ENCODE results near the gene ZDHHC21. TPM values are rescaled to one million over a fixed set of nuclear protein-coding genes. Genes with fewer than 3 reads are reported as not detected.

ZDHHC21 gene, protein sequence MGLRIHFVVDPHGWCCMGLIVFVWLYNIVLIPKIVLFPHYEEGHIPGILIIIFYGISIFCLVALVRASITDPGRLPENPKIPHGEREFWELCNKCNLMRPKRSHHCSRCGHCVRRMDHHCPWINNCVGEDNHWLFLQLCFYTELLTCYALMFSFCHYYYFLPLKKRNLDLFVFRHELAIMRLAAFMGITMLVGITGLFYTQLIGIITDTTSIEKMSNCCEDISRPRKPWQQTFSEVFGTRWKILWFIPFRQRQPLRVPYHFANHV
- total RNA-seq (2014; rRNA removed; shearing (Covaris generic)) (9.9 and 13.5 TPM in 2 replicates), polyA plus RNA-seq (2016; fragmentation: Nextera tagmentation; extraction: Ambion mirVana) (3.3 and 4.0 TPM in 2 replicates)
- long read RNA-seq: 0 reads

DNA sequence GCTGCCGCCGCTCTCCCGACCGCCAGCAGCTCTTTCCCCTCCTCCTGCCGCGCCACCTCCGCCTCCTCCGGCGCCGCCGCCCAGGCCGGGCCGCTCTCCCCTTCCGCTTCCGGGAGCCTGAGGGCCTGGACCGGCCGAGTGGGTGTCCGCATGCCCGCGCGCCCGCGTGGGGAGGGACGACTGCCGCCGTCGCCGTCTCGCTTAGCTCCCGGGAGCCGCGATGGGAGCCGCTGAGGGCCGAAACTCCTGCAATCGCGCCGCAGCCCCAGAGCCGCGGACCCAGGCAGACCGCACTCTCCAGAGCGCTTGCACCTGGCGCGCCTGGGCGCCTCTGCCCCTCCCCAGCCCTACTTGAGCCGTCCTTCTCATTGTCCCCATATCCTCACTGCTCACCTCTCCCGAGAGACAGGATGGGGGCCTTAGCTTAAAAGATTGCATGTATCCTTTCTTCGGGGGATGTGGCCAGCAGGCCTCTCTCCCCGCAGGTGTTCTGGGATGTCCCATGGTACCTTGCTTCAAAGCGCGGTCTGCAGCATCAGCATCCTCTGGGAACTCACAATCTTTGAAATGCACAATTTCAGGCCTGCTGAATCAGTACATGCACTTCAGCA is at the start of gene ZDHHC21:
TSS of gene ZDHHC21 (minus strand) at position 182 of the 611 bp plus-strand sequence. CDS start 19,092 bp downstream, outside the sequence.
- Mint-ChIP-seq H3K27me3 (ENCODE audit: insufficient read depth, low read depth, poor library complexity) (peaks cover 7% of the 10 kb centered on the region), H3K9me3 (no peaks in the 10 kb centered on the region), H3K4me1 (peaks cover 21% of the 10 kb centered on the region), H3K27ac (peak within 1 kb of the TSS; percentile 88), H3K36me3 (ENCODE audit: low read depth) (peaks cover 15% of the 10 kb centered on the region), H3K4me3 (peak within 1 kb of the TSS; percentile 95)
- Histone ChIP-seq H3K27me3 (ENCODE audit: insufficient read depth) (peaks cover 5% of the 10 kb centered on the region; the same call in 1 of the 2 replicates), H3K79me2 (replicated peaks; ENCODE audit: insufficient read depth) (peaks cover 20% of the 10 kb centered on the region), H3F3A (replicated peaks; ENCODE audit: low read depth) (0 out of 2 replicates have a peak, but pooled peaks cover 3% of the 10 kb centered on the region), H3K4me2 (peak within 1 kb of the TSS; percentile 92), H3K36me3 (ENCODE audit: insufficient read depth) (no peaks in the 10 kb centered on the region), H3K4me3 (peak within 1 kb of the TSS; percentile 82), H3K9me2 (ENCODE audit: insufficient read depth) (no peaks in the 10 kb centered on the region), H3K4me1 (ENCODE audit: insufficient read depth) (peaks cover 12% of the 10 kb centered on the region; the same call in 1 of the 2 replicates), H4K20me1 (replicated peaks; ENCODE audit: insufficient read depth) (no peaks in the 10 kb centered on the region), H2AFZ (peak within 1 kb of the TSS; percentile 99), H3K27ac (ENCODE audit: low read depth) (peak within 1 kb of the TSS; percentile 75; the same call in 1 of the 2 replicates)
- ATAC-seq (peak; percentile 93), DNase-seq (ENCODE audit: low spot score) (peak; percentile 67)
- TF ChIP-seq ZNF331 (CRISPR knock-in tag; IDR thresholded peaks at IDR 0.05; ENCODE audit: low read depth) (no peak), POLR2AphosphoS5 (IDR thresholded peaks at IDR 0.05; ENCODE audit: low read depth) (peak; percentile 77)
- TF ChIP-seq, protein P1, sequence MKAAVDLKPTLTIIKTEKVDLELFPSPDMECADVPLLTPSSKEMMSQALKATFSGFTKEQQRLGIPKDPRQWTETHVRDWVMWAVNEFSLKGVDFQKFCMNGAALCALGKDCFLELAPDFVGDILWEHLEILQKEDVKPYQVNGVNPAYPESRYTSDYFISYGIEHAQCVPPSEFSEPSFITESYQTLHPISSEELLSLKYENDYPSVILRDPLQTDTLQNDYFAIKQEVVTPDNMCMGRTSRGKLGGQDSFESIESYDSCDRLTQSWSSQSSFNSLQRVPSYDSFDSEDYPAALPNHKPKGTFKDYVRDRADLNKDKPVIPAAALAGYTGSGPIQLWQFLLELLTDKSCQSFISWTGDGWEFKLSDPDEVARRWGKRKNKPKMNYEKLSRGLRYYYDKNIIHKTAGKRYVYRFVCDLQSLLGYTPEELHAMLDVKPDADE (IDR thresholded peaks at IDR 0.05): no peak

DNA sequence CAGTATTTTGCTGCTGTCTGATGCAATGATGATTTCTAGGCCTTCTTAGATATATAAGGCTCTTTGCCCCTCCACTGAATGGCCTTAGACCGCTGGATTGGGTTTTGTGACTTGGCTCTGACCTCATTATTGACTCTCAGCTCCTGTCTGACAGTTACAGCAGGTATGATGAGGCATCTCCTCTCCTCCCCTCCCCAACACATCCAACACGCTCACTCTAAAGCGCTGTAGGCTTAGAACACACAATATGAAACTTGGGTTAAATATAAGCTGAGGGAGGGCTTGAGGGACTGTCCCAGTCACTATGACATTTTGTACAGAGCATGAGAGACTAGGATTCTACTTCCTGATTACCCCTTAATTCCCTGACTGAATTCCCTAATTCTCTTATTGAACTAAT is 48.1 kb upstream of the ZDHHC21 start:
- H4K20me1 ChIP-seq (replicated peaks; ENCODE audit: insufficient read depth): no peaks in the 10 kb centered on the region
- DNase-seq (ENCODE audit: low spot score): no peak
- Mint-ChIP-seq H3K36me3 (ENCODE audit: low read depth) (no peaks in the 10 kb centered on the region), H3K4me1 (peaks cover 5% of the 10 kb centered on the region; the same call in 2 of the 3 replicates), H3K4me3 (no peak overlapping the region), H3K27ac (no peak overlapping the region), H3K9me3 (no peaks in the 10 kb centered on the region), H3K27me3 (ENCODE audit: insufficient read depth, low read depth, poor library complexity) (no peaks in the 10 kb centered on the region)
- H3K4me2 ChIP-seq: no peak overlapping the region
- no peak overlapping the region for H2AFZ ChIP-seq
- H3F3A ChIP-seq (replicated peaks; ENCODE audit: low read depth): no peaks in the 10 kb centered on the region
- H3K27me3 ChIP-seq (ENCODE audit: insufficient read depth): no peaks in the 10 kb centered on the region
- no peaks in the 10 kb centered on the region for H3K79me2 ChIP-seq (replicated peaks; ENCODE audit: insufficient read depth)
- H3K4me3 ChIP-seq: no peak overlapping the region
- no peaks in the 10 kb centered on the region for H3K9me2 ChIP-seq (ENCODE audit: insufficient read depth)
- no peaks in the 10 kb centered on the region for H3K4me1 ChIP-seq (ENCODE audit: insufficient read depth)
- ATAC-seq: no peak
- no peaks in the 10 kb centered on the region for H3K36me3 ChIP-seq (ENCODE audit: insufficient read depth)
- H3K27ac ChIP-seq (ENCODE audit: low read depth): no peak overlapping the region
- TF ChIP-seq, protein P2, sequence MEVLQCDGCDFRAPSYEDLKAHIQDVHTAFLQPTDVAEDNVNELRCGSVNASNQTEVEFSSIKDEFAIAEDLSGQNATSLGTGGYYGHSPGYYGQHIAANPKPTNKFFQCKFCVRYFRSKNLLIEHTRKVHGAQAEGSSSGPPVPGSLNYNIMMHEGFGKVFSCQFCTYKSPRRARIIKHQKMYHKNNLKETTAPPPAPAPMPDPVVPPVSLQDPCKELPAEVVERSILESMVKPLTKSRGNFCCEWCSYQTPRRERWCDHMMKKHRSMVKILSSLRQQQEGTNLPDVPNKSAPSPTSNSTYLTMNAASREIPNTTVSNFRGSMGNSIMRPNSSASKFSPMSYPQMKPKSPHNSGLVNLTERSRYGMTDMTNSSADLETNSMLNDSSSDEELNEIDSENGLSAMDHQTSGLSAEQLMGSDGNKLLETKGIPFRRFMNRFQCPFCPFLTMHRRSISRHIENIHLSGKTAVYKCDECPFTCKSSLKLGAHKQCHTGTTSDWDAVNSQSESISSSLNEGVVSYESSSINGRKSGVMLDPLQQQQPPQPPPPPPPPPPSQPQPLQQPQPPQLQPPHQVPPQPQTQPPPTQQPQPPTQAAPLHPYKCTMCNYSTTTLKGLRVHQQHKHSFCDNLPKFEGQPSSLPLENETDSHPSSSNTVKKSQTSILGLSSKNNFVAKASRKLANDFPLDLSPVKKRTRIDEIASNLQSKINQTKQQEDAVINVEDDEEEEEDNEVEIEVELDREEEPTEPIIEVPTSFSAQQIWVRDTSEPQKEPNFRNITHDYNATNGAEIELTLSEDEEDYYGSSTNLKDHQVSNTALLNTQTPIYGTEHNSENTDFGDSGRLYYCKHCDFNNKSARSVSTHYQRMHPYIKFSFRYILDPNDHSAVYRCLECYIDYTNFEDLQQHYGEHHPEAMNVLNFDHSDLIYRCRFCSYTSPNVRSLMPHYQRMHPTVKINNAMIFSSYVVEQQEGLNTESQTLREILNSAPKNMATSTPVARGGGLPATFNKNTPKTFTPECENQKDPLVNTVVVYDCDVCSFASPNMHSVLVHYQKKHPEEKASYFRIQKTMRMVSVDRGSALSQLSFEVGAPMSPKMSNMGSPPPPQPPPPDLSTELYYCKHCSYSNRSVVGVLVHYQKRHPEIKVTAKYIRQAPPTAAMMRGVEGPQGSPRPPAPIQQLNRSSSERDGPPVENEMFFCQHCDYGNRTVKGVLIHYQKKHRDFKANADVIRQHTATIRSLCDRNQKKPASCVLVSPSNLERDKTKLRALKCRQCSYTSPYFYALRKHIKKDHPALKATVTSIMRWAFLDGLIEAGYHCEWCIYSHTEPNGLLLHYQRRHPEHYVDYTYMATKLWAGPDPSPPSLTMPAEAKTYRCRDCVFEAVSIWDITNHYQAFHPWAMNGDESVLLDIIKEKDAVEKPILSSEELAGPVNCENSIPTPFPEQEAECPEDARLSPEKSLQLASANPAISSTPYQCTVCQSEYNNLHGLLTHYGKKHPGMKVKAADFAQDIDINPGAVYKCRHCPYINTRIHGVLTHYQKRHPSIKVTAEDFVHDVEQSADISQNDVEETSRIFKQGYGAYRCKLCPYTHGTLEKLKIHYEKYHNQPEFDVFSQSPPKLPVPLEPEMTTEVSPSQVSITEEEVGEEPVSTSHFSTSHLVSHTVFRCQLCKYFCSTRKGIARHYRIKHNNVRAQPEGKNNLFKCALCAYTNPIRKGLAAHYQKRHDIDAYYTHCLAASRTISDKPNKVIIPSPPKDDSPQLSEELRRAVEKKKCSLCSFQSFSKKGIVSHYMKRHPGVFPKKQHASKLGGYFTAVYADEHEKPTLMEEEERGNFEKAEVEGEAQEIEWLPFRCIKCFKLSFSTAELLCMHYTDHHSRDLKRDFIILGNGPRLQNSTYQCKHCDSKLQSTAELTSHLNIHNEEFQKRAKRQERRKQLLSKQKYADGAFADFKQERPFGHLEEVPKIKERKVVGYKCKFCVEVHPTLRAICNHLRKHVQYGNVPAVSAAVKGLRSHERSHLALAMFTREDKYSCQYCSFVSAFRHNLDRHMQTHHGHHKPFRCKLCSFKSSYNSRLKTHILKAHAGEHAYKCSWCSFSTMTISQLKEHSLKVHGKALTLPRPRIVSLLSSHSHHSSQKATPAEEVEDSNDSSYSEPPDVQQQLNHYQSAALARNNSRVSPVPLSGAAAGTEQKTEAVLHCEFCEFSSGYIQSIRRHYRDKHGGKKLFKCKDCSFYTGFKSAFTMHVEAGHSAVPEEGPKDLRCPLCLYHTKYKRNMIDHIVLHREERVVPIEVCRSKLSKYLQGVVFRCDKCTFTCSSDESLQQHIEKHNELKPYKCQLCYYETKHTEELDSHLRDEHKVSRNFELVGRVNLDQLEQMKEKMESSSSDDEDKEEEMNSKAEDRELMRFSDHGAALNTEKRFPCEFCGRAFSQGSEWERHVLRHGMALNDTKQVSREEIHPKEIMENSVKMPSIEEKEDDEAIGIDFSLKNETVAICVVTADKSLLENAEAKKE (CRISPR knock-in tag; IDR thresholded peaks at IDR 0.05): no peak
- TF ChIP-seq NANOG (IDR thresholded peaks at IDR 0.05; ENCODE audit: borderline replicate concordance) (no peak), ZNF114 (CRISPR knock-in tag; IDR thresholded peaks at IDR 0.05) (no peak), STAT1 (IDR thresholded peaks at IDR 0.05; ENCODE audit: unreplicated experiment) (no peak)
- TF ChIP-seq, protein P3, sequence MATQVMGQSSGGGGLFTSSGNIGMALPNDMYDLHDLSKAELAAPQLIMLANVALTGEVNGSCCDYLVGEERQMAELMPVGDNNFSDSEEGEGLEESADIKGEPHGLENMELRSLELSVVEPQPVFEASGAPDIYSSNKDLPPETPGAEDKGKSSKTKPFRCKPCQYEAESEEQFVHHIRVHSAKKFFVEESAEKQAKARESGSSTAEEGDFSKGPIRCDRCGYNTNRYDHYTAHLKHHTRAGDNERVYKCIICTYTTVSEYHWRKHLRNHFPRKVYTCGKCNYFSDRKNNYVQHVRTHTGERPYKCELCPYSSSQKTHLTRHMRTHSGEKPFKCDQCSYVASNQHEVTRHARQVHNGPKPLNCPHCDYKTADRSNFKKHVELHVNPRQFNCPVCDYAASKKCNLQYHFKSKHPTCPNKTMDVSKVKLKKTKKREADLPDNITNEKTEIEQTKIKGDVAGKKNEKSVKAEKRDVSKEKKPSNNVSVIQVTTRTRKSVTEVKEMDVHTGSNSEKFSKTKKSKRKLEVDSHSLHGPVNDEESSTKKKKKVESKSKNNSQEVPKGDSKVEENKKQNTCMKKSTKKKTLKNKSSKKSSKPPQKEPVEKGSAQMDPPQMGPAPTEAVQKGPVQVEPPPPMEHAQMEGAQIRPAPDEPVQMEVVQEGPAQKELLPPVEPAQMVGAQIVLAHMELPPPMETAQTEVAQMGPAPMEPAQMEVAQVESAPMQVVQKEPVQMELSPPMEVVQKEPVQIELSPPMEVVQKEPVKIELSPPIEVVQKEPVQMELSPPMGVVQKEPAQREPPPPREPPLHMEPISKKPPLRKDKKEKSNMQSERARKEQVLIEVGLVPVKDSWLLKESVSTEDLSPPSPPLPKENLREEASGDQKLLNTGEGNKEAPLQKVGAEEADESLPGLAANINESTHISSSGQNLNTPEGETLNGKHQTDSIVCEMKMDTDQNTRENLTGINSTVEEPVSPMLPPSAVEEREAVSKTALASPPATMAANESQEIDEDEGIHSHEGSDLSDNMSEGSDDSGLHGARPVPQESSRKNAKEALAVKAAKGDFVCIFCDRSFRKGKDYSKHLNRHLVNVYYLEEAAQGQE (IDR thresholded peaks at IDR 0.05; ENCODE audit: unreplicated experiment): no peak
